Posterior cingulate gyrus (tissue), 11 donors: ENCODE data around the gene FANCD2OS.
"Not testable (repeated sequence)": the region's sequence is repeated elsewhere in the genome, so short reads cannot be mapped to it uniquely, and the experiment has no call there.

ENCODE experiments used
- DNase-seq, 10 donors: peaks; one replicate each; pipeline versions ENCODE4 v3.0.0 to v3.0.0-alpha.2; 2020 to 2021; ENCODE audit warnings: mixed read lengths in 3 of 10
- intact Hi-C: fragments of 100-400 bp; cut with DNase I; formaldehyde crosslinking; loops from one replicate; pipeline ENCODE4 v1.15.1; 2023

FANCD2OS gene, protein sequence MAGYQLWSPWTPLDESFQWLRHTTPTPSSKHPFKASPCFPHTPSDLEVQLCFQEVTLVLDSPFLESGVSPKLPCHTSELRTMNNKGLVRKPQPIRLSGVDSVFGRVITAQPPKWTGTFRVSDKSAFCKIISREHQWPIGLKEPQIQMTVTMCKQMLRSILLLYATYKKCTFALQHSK

DNA sequence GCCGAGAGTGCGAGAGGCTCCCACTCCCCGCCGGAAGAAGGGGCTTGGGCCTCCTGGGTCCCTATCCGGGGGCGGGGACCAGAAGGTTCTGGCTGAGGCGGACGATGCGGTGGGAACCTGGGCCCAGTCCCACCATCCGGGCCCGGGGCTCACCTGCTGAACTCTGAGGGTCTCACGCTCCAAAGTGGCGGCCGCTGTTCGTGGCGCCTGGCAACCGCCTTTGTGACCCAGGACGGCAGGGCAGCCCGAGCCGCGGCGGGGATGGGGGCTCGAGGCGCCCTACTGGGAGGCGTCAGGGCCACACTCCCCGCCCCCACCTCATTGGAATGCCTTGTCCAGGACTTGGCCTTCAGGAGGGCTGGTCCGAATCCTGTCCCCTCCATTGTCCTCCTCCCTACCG, at the start of gene FANCD2OS:
TSS of gene FANCD2OS (minus strand) at position 165 of the 400 bp plus-strand sequence. CDS start 3,481 bp downstream, outside the sequence.
- no peak for DNase-seq
- intact Hi-C loops, result no loop called here

DNA sequence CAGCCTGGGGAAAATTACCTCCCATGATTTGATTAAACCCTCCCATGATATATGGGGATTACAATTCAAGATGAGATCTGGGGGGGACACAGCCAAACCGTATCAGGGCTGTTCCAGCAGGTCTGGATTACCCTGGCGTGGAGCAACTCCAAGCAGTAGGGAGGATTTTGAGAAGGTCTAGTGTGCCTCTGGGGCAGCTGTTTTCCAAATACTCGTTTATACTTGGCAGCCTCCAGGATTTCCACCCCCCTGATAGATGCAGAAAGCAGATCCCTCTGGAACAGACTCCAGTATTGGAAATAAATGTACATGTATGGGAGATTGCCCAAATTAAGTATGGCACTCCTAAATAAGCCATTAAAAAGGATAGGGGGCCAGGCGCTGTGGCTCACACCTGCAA, 49.0 kb upstream of the FANCD2OS start:
- intact Hi-C loops, result no loop called here
- DNase-seq, result no peak

DNA sequence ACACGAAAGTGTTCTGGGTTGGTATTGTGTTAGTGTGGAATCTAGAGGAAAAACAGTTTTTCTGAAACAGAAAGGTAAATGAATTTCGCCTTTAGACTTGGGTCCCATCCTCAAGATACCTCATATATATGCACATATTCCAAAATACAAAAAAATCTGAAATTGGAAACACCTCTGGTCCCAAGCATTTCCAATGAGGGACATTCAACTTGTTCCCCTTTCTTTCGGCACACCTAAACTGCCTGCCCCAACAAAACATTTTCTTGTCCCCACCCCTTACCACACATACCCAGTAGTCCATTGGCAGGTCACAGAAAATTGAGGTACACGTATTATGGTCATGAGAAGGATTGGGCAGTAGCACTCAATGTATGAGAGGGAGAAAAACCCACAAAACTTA, 47.6 kb upstream of the FANCD2OS start:
- DNase-seq, result no peak
- intact Hi-C loops, result no loop called here

DNA sequence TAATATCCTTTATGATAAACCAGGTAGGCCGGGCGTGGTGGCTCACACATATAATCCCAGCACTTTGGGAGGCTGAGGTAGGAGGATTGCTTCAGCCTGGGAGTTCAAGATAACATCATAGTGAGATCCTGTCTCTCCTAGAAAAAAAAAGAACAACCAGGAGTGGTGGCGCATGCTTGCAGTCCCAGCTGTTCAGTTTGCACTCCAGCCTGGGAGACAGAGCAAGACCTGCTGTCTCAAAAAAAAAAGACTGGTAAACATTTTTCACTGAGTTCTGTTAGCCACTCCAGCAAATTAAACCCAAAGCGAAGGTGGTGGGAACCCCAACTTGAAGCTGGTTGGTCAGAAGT, 47.0 kb upstream of the FANCD2OS start:
- no peak for DNase-seq
- intact Hi-C loops, result no loop called here

DNA sequence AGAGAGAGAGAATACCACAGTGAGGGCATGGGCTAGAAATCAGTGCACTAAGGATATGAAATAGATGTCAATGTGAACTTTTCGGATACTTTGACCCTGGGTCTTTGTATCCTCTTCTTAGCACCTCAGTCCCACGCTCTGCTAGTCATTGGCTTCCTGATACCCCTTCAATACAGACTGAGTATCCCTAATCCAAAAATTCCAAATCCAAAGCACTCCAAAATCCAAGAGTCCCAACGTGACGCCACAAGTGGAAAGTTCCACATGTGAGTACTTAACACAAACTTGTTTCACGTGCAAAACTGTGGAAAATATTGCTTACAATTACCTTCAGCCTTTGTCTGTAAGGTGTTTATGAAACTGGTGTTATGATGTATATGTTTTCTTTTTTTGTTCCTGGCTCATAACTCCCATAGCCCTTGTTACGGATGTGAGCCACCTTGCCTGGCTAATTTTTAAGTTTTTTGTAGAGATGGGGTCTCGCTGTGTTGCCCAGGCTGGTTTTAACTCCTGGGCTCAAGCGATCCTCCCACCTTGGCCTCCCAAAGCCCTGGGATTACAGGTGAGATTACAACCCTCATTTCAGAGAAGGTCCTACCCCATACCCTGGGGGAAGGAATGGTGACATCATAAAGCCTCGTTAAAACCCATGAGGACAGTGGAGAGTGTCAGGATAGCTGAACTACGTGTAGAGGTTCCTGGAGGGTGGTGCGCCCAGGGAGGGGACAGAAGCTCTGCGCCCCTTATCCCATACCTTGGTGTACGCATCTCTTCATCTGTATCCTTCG, 46.5 kb upstream of the FANCD2OS start:
- intact Hi-C loops, result no loop called here
- no peak for DNase-seq

DNA sequence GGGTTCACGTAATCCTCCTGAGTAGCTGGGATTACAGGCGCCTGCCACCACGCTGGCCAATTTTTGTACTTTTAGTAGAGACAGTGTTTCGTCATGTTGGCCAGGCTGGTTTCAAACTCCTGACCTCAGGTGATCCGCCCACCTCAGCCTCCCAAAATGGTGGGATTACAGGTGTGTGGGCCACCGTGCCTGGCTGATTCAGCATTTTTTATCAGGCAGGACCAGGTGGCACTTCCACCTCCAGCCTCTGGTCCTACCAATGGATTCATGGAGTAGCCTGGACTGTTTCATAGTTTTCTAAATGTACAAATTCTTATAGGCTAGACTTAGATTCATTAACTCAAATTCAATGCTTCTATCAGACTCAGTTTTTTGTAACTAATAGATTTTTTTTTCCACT, 42.9 kb upstream of the FANCD2OS start:
- intact Hi-C loops, result no loop called here
- DNase-seq, result no peak

DNA sequence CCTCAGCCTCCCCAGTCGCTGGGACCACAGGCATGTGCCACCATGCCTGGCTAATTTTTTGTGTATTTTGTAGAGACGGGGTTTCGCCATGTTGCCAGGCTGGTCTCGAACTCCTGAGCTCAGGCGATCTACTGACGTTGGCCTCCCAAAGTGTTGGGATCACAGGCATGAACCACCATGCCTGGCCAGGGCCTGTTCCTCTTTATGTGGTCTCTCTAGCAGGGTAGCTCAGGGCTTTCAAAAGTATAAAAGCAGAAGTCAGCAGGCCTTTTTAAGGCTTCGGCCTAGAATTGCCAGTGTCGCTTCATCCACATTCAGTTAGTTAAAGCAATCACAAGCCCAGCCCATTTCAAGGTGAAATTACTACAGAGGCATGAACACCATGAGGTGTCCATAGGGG, 41.2 kb upstream of the FANCD2OS start:
- DNase-seq, result no peak
- intact Hi-C loops, result no loop called here

DNA sequence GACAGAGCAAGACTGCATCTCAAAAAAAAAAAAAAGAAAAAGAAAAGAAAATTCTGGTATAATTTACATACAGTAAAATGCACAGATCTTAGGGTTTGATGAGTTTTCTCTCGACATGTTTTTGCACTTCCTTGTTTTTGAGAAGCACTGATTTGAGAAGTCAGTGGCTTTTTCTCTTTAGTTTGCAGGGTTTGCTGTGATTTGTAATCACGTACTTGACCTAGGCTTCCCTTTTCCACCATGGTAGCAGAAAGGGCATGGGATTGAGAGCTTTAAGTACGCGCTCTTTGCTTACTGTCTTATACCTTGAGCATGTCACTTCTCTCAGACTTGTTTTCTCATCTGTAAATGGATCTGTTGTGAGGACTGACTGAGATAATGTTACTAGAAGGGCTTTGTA, 37.6 kb upstream of the FANCD2OS start:
- intact Hi-C loops, result no loop called here

DNA sequence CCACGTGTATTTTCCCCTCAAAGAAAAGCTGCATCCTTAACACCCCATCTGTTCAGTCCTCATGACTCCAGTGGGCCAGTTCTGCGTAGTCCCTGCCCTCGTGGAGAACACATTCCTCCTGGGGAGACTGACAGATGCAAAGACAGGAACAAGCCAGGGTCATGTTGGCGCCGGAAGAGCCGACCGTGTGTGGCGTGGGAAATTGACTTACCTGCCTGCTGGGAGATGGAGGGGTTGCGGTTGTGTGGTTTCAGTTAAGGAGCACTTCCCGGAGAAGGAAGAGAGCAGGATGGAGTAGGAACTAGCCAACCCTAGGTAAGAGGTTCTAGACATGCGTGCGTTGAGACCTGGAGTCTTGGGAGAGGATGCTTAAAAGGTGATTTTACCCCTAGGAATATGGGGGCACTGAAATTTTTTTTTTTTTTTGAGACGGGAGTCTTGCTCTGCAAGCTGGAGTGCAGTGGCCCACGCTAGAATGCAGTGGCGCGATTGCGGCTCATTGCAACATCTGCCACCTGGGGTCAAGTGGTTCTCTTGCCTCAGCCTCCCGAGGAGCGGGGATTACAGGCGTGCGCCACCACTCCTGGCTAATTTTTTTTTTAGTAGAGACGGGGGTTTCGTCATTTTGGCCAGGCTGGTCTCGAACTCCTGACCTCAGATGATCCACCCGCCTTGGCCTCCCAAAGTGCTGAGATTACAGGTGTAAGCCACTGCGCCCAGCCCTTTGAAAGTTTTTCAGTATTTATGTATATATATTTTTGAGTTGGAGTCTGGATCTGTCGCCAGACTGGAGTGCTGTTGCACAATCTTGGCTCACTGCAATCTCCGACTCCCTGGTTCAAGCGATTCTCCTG, 34.9 kb upstream of the FANCD2OS start:
- no peak for DNase-seq
- intact Hi-C loops, result no loop called here

More for the DNA sequence above, 37.6 kb upstream of the FANCD2OS start:
- DNase-seq, result no peak

DNA sequence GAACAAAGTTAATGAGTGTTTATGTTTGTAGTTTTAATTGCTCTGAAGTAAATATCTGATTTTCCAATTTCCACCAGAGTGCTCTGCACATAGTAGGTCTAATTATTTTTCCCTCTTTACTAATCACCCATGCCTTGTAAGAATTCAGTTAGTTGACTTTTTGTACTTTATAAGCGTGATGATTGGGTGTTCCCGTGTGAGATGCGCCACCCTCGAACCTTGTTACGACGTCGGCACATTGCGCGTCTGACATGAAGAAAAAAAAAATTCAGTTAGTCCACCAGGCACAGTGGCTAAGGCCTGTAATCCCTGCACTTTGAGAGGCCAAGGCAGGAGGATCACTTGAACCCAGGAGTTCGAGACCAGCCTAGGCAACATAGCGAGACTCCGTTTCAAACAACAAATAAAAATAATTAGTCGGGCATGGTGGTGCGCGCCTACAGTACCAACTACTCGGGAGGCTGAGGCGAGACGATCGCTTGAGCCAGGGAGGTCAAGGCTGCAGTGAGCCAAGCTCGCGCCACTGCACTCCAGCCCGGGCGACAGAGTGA, 33.0 kb upstream of the FANCD2OS start:
- DNase-seq, result no peak
- intact Hi-C loops, result no loop called here

DNA sequence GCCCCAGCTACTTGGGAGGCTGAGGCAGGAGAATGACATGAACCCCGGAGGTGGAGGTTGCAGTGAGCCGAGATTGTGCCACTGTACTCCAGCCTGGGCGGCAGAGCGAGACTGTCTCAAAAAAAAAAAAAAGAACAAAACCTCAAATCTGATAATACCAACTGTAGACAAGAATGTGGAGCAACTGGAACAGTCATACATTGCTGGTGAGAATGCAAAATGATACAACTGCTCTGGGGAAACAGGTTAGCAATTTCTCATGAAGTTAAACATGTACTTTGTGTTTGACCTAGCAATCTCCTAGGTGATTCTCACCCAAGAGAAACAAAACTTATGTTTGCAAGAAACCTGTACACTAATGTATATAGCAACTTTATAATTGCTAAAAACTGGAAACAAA, 29.1 kb upstream of the FANCD2OS start:
- intact Hi-C loops, result no loop called here
- DNase-seq, result no peak

DNA sequence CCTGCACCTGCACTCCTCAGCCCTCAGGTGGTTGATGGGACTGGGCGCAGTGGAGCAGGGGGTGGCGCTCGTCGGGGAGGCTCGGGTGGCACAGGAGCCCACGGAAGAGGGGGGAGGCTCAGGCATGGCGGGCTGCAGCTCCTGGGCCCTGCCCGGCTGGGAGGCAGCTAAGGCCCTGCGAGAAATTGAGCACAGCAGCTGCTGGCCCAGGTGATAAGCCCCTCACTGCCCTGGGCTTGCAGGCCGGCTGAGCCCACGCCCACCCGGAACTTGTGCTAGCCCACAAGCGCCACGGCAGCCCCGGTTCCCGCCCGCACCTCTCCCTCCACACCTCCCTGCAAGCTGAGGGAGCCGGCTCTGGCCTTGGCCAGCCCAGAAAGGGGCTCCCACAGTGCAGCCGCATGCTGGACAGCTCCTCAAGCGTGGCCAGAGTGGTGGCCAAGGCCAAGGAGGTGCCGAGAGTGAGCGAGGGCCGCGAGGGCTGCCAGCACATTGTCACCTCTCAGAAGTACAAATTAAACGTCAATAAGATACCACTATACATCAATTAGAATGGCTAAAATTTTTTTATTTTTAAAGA, 28.5 kb upstream of the FANCD2OS start:
- DNase-seq, result no peak
- intact Hi-C loops, result no loop called here

DNA sequence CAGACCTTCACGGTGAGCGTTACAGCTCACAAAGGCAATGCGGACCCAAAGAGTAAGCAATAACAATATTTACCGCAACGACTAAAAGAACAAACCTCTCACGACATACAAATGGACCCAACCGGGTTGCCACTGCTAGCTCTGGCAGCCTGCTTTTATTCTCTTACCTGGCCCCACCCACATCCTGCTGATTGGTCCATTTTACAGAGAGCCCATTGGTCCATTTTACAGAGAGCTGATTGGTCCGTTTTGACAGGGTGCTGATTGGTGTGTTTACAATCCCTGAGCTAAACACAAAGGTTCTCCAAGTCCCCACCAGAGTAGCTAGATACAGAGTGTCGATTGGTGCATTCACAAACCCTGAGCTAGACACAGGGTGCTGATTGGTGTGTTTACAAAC, 27.8 kb upstream of the FANCD2OS start:
- DNase-seq, intact Hi-C loops: not testable (repeated sequence)

DNA sequence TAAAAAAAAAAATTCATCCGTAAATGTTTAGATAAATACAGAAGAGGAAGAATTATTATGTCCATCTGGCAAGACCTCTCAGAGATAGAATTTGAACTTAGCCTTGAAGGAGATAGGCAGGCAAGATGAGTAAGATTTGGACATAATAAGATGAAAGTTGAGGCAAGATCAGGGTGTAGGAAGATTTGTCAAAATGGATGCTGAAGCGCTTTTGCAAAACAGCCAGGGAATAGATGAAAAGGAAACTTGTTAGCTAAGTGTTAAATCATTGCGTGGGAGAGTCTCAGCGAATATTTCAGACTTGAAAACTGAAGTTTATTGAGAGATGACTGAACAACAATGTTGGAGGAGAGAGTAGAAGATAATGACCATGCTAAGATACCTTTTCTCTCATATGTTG, 14.7 kb upstream of the FANCD2OS start:
- intact Hi-C loops, result no loop called here
- no peak for DNase-seq

DNA sequence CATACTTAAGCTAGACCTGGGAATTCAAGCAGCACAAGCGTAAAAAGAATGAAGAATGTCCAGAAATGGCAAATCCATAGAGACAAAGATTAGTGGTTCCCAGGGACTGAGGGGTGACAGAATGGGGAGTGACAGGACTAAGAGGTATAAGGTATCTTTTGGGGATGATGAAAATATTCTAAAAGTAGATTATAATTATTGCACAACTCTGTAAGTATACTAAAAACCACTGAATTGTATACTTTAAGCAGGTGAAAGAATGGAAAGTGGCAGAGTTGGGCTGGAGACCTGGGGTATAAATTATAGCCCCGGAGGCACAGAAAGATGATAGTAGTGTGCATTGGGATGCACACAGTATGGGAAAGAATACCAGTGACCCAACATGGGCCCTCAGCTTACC, 13.0 kb upstream of the FANCD2OS start:
- intact Hi-C loops, result no loop called here
- no peak for DNase-seq

DNA sequence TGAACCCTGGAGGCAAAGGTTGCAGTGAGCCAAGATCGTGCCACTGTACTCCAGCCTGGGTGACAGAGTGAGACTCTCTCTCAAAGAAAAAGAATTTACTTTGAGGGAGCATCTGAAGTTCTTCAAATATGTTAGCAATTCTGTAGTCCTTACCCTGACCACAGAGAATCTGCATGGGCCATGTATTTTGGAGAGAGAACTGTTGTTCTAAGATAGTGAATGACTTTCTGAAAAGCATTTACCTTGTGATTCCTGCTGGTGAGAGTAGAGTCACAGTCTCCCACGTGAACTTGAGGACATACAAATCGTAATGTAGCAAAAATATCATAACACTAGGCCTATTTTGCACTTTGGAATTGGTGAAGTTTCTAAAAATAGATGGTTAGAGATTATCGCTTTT, 11.3 kb upstream of the FANCD2OS start:
- no peak for DNase-seq
- intact Hi-C loops, result no loop called here

DNA sequence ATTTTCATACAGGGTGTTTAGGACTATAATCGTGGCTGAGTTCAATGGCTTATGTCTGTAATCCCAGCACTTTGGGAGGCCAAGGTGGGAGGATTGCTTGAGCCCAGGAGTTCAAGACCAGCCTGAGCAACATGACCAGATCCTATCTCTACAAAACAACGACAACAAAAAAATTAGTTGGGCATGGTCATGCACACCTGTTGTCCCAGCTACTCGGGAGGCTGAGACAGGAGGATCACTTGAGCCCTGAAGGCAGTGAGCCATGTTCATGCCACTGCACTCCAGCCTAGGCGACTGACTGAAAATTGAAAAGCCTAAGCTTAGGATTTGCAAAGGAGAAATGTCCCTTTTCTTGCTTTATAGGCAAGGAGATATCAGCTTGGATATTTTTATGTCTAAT, 8.9 kb upstream of the FANCD2OS start:
- no peak for DNase-seq
- intact Hi-C loops, result no loop called here

DNA sequence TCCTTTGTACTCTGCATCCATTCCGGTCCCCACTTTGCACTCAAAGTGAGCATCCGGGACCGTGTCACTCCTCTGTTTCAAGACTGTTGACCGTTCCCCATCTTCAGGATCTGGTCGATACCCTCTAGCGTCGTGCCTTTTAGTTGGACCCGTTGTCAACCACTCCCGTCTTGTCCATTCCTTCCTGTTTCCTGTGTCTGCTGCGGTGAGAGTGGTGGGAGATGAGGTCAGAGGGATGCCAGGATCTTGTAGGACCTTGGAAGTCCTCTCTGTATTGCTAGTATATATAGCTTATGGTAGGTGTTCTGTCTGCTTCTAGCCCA, 8.0 kb upstream of the FANCD2OS start:
- no peak for DNase-seq
- intact Hi-C loops, result no loop called here

DNA sequence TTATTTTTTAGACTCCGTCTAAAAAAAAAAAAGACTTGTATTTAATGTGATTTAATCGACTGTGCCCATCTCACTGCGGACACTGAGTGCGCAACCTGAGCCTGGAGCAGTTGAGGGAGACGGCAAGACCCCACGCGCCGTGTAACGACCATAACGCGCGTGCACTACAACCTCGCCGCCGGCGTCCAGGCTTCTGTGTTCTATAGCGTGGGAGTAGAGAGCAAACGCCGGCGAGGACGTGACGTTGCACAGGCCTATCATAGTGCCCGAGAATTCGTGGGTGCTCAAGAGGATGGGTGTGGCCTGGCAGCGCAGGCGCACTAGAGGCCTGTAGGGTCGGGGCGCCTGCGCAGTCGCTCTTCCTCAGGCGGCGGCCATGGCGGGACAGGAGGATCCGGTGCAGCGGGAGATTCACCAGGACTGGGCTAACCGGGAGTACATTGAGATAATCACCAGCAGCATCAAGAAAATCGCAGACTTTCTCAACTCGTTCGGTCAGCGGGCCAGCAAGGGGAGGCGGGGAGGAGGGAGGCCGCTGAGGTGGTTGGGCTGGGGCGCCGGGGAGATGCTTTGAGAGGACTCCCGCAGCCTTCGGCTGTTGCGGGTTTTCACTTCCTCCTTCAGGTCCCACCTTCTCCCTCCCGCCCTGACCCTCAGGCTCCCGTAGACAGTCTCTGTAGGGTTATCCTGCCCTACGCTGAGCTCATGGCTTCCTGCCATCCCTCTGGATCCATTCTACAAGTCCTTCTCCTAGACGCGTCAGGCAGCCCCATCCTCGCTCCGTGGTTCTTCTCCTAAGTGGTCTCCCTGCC, 7.5 kb upstream of the FANCD2OS start, which contains the start of gene BRK1:
TSS of gene BRK1 (plus strand) at position 350 of the 812 bp plus-strand sequence. CDS start at position 377, 27 bp downstream.
- DNase-seq, result peak; percentile 85 to 99 (median 92)
- intact Hi-C loops, result no loop called here

DNA sequence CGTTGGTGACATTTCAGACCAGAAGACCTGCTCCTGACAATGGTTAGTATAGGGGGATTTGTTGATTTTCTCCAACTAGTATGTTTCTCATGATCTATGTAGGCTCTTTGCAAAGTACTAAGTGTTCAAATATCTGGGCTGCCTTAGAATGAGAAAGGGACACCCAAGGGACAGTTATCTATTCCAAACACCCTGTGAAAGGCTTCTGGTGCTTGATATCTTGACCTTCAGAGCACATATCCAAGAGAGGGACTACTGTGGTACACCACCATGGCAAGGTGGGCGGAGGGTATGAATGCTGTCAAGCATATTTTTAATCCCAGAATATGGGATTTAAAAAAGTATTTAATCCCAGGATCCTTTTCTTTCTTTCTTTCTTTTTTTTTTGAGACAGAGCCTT, 1.1 kb downstream of the FANCD2OS start:
- intact Hi-C loops, result no loop called here
- DNase-seq, result no peak
